GM18873 (cell line): ENCODE measurements around the gene NGLY1.

Experiments used
- ATAC-seq: cut with Tn5 transposase; IDR thresholded peaks from one replicate; pipeline ENCODE4 v1.9.1; 2021; ENCODE audit warnings: mild to moderate bottlenecking, moderate library complexity, moderate number of reproducible peaks; ENCODE audit not compliant: unreplicated experiment, low FRiP score

The NGLY1 gene

GRCh38 chr3:25673738-25674298 is 109.4 kb downstream of the NGLY1 start:
- ATAC-seq: no peak
